Femur (tissue), 1 donor: ENCODE data around the gene SERPINI2.

Source experiments
- DNase-seq: peaks from one replicate; pipeline ENCODE4 v3.0.0-alpha.2; 2017

Gene SERPINI2

GRCh38 chr3:167473863-167474262 is at the start of gene SERPINI2:
Gene SERPINI2 (minus strand): TSS chr3:167474042. CDS start chr3:167471834, 2,208 bp downstream.
- no peak for DNase-seq

- no peak for DNase-seq
These were observed 47.1 kb upstream of the SERPINI2 start for GRCh38 chr3:167521006-167521355.

- DNase-seq: no peak
These were observed 46.6 kb upstream of the SERPINI2 start for GRCh38 chr3:167520266-167521005.

GRCh38 chr3:167507954-167508353 is 34.1 kb upstream of the SERPINI2 start:
- no peak for DNase-seq

- no peak for DNase-seq
These were observed 28.6 kb upstream of the SERPINI2 start for GRCh38 chr3:167502401-167502800.

- DNase-seq: no peak
These were observed 28.1 kb upstream of the SERPINI2 start for GRCh38 chr3:167501941-167502340.

- no peak for DNase-seq
These were observed 24.1 kb upstream of the SERPINI2 start for GRCh38 chr3:167497903-167498302.

GRCh38 chr3:167493244-167493643 is 19.4 kb upstream of the SERPINI2 start:
- no peak for DNase-seq

- no peak for DNase-seq
These were observed 17.8 kb upstream of the SERPINI2 start for GRCh38 chr3:167491621-167492020.

GRCh38 chr3:167489571-167489970 is 15.7 kb upstream of the SERPINI2 start:
- DNase-seq: no peak

GRCh38 chr3:167487556-167487955 is 13.7 kb upstream of the SERPINI2 start:
- DNase-seq: no peak

GRCh38 chr3:167484551-167484950 is 10.7 kb upstream of the SERPINI2 start:
- no peak for DNase-seq

- no peak for DNase-seq
These were observed 10.1 kb upstream of the SERPINI2 start for GRCh38 chr3:167483708-167484475.

GRCh38 chr3:167481164-167481563 is 7.3 kb upstream of the SERPINI2 start:
- no peak for DNase-seq

GRCh38 chr3:167480748-167481147 is 6.9 kb upstream of the SERPINI2 start:
- DNase-seq: no peak

GRCh38 chr3:167469381-167469780 is 4.5 kb downstream of the SERPINI2 start:
- DNase-seq: no peak

GRCh38 chr3:167467848-167468611 is 5.8 kb downstream of the SERPINI2 start:
- no peak for DNase-seq

- DNase-seq: no peak
These were observed 6.9 kb downstream of the SERPINI2 start for GRCh38 chr3:167466966-167467365.

- DNase-seq: no peak
These were observed 17.6 kb downstream of the SERPINI2 start for GRCh38 chr3:167456157-167456799.

- no peak for DNase-seq
These were observed 20.0 kb downstream of the SERPINI2 start for GRCh38 chr3:167453815-167454214.

GRCh38 chr3:167451282-167451681 is 22.6 kb downstream of the SERPINI2 start:
- DNase-seq: no peak

- DNase-seq: no peak
These were observed 23.2 kb downstream of the SERPINI2 start for GRCh38 chr3:167450675-167451074.

- no peak for DNase-seq
These were observed 23.6 kb downstream of the SERPINI2 start for GRCh38 chr3:167450195-167450594.
